ENCODE results near the gene DIAPH2. TPM values are rescaled to one million over a fixed set of nuclear protein-coding genes. Genes with fewer than 3 reads are reported as not detected.

The DIAPH2 gene
- total and polyA plus RNA-seq, 2 of the 13 experiments (the other 11 are each of a cell fraction or from before 2014, with no cell fraction given) = 2.1 to 8.5 TPM

GRCh38 chrX:97494756-97495372 lies 810.2 kb downstream of the DIAPH2 start:
- no peaks in the 10 kb centered on the region for H3K36me3 ChIP-seq (replicated peaks in 1 of 2; ENCODE audit: control insufficient read depth in 1 of 2, insufficient read depth in 2 of 2, low read length in 2 of 2)
- no peak for ATAC-seq
- no peak overlapping the region for H3K9ac ChIP-seq (ENCODE audit: insufficient read depth, low read depth, low read length)
- no peaks in the 10 kb centered on the region for H3K4me1 ChIP-seq (ENCODE audit: insufficient read depth, low read length)
- BruUV-seq (replicated peaks) = no TSS peak
- WGBS (ENCODE audit: low lambda C conversion rate) = no CpG with 5 or more reads among the region's 1 CpG
- H3K9me3 ChIP-seq (ENCODE audit: low read length) = no peaks in the 10 kb centered on the region
- H3K79me2 ChIP-seq (ENCODE audit: insufficient read depth, low read length) = no peaks in the 10 kb centered on the region
- no peak overlapping the region for H3K4me3 ChIP-seq (replicated peaks in 1 of 3; ENCODE audit: insufficient read depth in 1 of 3, low read depth in 2 of 3, low read length in 3 of 3)
- intact Hi-C loops (cut with micrococcal nuclease; ENCODE audit: unreplicated experiment) (no loop called here), in situ Hi-C loops (cut with HindIII; ENCODE audit: extremely low pct_ligation_motif_present, low pct_unique_long_range_greater_than_20kb) (no loop called here)
- H3K27me3 ChIP-seq (ENCODE audit: control insufficient read depth in 1 of 2, insufficient read depth in 2 of 2, low read length in 2 of 2) = no peaks in the 10 kb centered on the region
- no peak overlapping the region for H3K27ac ChIP-seq (ENCODE audit: extremely low read length, insufficient read depth, low read length)
- DNase-seq (ENCODE audit: low spot score) = no peak
- no peak overlapping the region for H3K4me2 ChIP-seq (ENCODE audit: low read depth, low read length)
- TF ChIP-seq CHD4 (IDR thresholded peaks at IDR 0.05; ENCODE audit: borderline replicate concordance, low read length) (no peak), ARNT2 (CRISPR knock-in tag; IDR thresholded peaks at IDR 0.05; ENCODE audit: low read depth) (no peak), ZFP91 (CRISPR knock-in tag; IDR thresholded peaks at IDR 0.05; ENCODE audit: borderline replicate concordance) (no peak), CEBPG (CRISPR knock-in tag; IDR thresholded peaks at IDR 0.05) (no peak), HNF1B (CRISPR knock-in tag; IDR thresholded peaks at IDR 0.05) (no peak), ZNF597 (CRISPR knock-in tag; IDR thresholded peaks at IDR 0.05) (no peak), ZNF569 (CRISPR knock-in tag; IDR thresholded peaks at IDR 0.05; ENCODE audit: borderline replicate concordance) (no peak), ETV6 (CRISPR knock-in tag; conservative IDR thresholded peaks at IDR 0.05) (no peak)
- ChIA-PET POLR2A (no interaction called here), CTCF (ENCODE audit: low intra/inter-chr PET ratio, low total read pairs) (no interaction called here)
- H4K20me1 ChIP-seq (ENCODE audit: insufficient read depth, low read length) = no peaks in the 10 kb centered on the region
- FAIRE-seq = no peak
- H2AFZ ChIP-seq (ENCODE audit: low read length) = no peak overlapping the region

All from HepG2 (cell line).